Chondrocyte (in vitro differentiated cells): ENCODE data around the gene STAC. TPM values are rescaled to one million over a fixed set of nuclear protein-coding genes. Genes with fewer than 3 reads are reported as not detected.

Source experiments
- DNase-seq: peaks from one replicate; pipeline ENCODE4 v3.0.0; 2021; ENCODE audit warnings: mixed read lengths, low spot score
- H3K27ac Mint-ChIP-seq: one replicate; pipeline ENCODE4 v1.8.0; 2021; ENCODE audit warnings: mild to moderate bottlenecking, moderate library complexity, mixed read lengths; ENCODE audit not compliant: unreplicated experiment
- H3K27me3 Mint-ChIP-seq: 2 replicates; pipeline ENCODE4 v1.8.0; 2021; ENCODE audit warnings: low read depth, mixed read lengths
- H3K36me3 Mint-ChIP-seq: 2 replicates; pipeline ENCODE4 v1.8.0; 2021; ENCODE audit warnings: low read depth, mixed read lengths
- H3K4me1 Mint-ChIP-seq: 2 replicates; pipeline ENCODE4 v1.8.0; 2021; ENCODE audit warnings: low read depth, mild to moderate bottlenecking, mixed read lengths
- H3K4me3 Mint-ChIP-seq: one replicate; pipeline ENCODE4 v1.8.0; 2021; ENCODE audit warnings: mild to moderate bottlenecking, moderate library complexity, mixed read lengths; ENCODE audit not compliant: unreplicated experiment
- H3K9me3 Mint-ChIP-seq: 2 replicates; pipeline ENCODE4 v1.8.0; 2021; ENCODE audit warnings: low read depth, mixed read lengths
- CTCF ChIP-seq: fragments of 200-600 bp; sonication (generic); IDR thresholded peaks from 2 replicates; pipeline ENCODE4 v1.5.0; 2021; ENCODE audit warnings: antibody characterized with exemption, mild to moderate bottlenecking, moderate library complexity
- total RNA-seq: library from RNA; stranded (reverse); gene quantifications from 3 replicates; pipeline ENCODE4 v1.2.1, GENCODE V29; 2021

Gene STAC
- total RNA-seq, 1 donor from 2014 or later = 0.07 TPM

- Mint-ChIP-seq H3K9me3 (peaks cover 4% of the 10 kb centered on the region), H3K4me3 (no peak overlapping the region), H3K36me3 (no peaks in the 10 kb centered on the region), H3K27ac (no peak overlapping the region), H3K4me1 (no peaks in the 10 kb centered on the region), H3K27me3 (peaks cover 11% of the 10 kb centered on the region)
- TF ChIP-seq CTCF = no peak
- DNase-seq = no peak
Observed at GRCh38 chr3:36512555-36512954, 132.3 kb downstream of the STAC start.

- Mint-ChIP-seq H3K4me1 (no peaks in the 10 kb centered on the region), H3K27ac (no peak overlapping the region), H3K27me3 (peaks cover 10% of the 10 kb centered on the region), H3K4me3 (no peak overlapping the region), H3K36me3 (no peaks in the 10 kb centered on the region), H3K9me3 (peaks cover 1% of the 10 kb centered on the region)
- DNase-seq = no peak
- TF ChIP-seq CTCF = no peak
Observed at GRCh38 chr3:36514171-36514570, 133.9 kb downstream of the STAC start.

DNA sequence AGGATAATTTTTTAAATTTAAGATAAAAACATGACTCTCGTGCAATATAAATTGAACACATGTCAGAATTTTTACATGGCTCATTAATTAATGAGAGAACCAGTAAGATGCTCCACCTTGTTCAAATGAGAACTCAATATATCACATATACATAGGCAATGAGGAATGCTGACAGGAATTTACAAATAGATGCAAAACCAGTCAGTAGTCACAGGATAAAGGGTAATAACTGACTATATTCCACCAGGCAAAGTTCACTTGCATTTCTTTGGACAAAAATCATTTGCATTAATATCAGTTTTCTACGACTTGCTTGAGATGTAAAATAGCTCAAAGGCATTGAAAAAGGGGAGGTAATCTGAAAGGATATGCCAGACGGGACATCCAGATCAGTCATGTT lies 139.4 kb downstream of the STAC start:
- no peaks in the 10 kb centered on the region for H3K36me3 Mint-ChIP-seq
- no peaks in the 10 kb centered on the region for H3K4me1 Mint-ChIP-seq
- H3K9me3 Mint-ChIP-seq = no peaks in the 10 kb centered on the region
- H3K27ac Mint-ChIP-seq = no peak overlapping the region
- no peak overlapping the region for H3K4me3 Mint-ChIP-seq
- peaks cover 14% of the 10 kb centered on the region for H3K27me3 Mint-ChIP-seq
- DNase-seq = no peak
- no peak for TF ChIP-seq CTCF

DNA sequence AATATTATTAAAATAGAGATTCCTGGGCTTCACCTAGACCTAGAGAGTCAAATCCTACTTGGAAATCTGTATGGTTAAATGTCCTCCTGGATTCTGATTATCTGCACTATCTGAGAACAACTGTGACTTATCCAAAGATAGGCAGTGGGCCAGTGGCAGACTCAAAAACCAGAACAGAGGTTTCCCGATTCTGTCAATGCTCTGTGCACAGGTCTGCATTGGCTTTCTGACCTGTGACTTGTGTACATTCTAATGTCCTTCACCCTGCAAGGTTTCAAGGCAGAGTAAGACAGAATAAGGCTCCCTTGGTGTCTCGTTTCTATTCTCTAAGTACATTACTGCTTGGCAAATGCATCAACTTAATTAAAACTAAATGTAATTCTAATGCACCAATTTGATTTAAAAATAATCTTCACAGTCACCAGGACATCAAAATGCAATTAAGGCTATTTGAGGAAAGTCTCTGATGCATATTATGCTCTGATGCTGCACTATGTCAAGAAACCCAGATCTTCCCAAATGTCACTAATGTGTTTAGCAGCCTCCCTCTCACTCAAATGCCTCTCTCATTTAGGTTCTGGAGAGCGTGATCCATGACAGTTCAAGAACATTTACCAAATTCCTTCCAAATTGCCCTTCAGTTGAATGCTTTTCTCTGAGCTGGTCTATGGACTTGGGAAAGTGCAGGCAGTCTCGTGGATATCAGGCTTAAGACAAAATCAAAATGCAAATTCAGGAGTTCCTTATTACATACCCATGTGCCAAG lies 140.1 kb downstream of the STAC start:
- H3K4me1 Mint-ChIP-seq = no peaks in the 10 kb centered on the region
- H3K36me3 Mint-ChIP-seq = no peaks in the 10 kb centered on the region
- H3K27me3 Mint-ChIP-seq = peaks cover 12% of the 10 kb centered on the region
- H3K27ac Mint-ChIP-seq = no peak overlapping the region
- H3K9me3 Mint-ChIP-seq = no peaks in the 10 kb centered on the region
- no peak for TF ChIP-seq CTCF
- DNase-seq = no peak
- H3K4me3 Mint-ChIP-seq = no peak overlapping the region

DNA sequence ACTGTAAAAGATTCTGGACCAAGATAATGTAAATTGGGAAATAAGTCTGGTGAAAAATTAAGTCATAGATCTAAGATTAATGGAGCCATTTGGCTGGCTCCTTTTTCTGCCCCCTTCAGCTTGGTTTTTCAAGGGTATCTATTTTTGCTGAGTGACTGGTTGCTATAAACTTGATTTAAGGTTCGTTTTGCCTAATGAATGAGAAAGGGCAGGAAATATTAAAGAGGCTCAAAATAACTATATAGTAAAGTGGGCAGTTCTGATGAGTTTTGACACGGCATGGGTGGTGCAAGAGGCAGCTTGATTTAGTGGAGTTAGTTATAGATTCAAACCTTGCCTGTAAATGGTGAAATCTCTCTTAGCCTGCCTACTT lies 140.7 kb downstream of the STAC start:
- no peak for DNase-seq
- no peaks in the 10 kb centered on the region for H3K9me3 Mint-ChIP-seq
- H3K36me3 Mint-ChIP-seq = no peaks in the 10 kb centered on the region
- H3K27me3 Mint-ChIP-seq = peaks cover 9% of the 10 kb centered on the region
- TF ChIP-seq CTCF = no peak
- no peaks in the 10 kb centered on the region for H3K4me1 Mint-ChIP-seq
- no peak overlapping the region for H3K27ac Mint-ChIP-seq
- H3K4me3 Mint-ChIP-seq = no peak overlapping the region
